ENCODE data around the gene CHD1. TPM values are rescaled to one million over a fixed set of nuclear protein-coding genes. Genes with fewer than 3 reads are reported as not detected.

Gene CHD1
- total RNA-seq, 1 donor from 2014 or later: 39.0 TPM

GRCh38 chr5:98935206-98935605, 6.4 kb upstream of the CHD1 start:
- H3K4me1 ChIP-seq (ENCODE audit: insufficient read depth, low read length): peaks cover 3% of the 10 kb centered on the region
- Mint-ChIP-seq H3K4me1 (ENCODE audit: low read depth, unreplicated experiment) (peaks cover 41% of the 10 kb centered on the region), H3K4me3 (ENCODE audit: unreplicated experiment) (no peak overlapping the region), H3K27me3 (ENCODE audit: low read depth, unreplicated experiment) (no peaks in the 10 kb centered on the region), H3K27ac (ENCODE audit: unreplicated experiment) (peak overlapping the region; percentile 8), H3K9me3 (ENCODE audit: unreplicated experiment) (no peaks in the 10 kb centered on the region), H3K36me3 (ENCODE audit: low read depth, unreplicated experiment) (no peaks in the 10 kb centered on the region)
- no peak for FAIRE-seq
- H3K9me3 ChIP-seq (ENCODE audit: insufficient read depth, low read depth, low read length): no peaks in the 10 kb centered on the region
- peak overlapping the region; percentile 1 for H3K4me2 ChIP-seq (ENCODE audit: low read length)
- no peaks in the 10 kb centered on the region for H3K36me3 ChIP-seq (ENCODE audit: insufficient read depth, low read length)
- no peak overlapping the region for H3K9ac ChIP-seq (ENCODE audit: low read length)
- peak; percentile 52 for DNase-seq (ENCODE audit: low read depth)
- TF ChIP-seq EZH2 (IDR thresholded peaks at IDR 0.05; ENCODE audit: insufficient read depth, low read length): no peak
- TF ChIP-seq, protein P1, sequence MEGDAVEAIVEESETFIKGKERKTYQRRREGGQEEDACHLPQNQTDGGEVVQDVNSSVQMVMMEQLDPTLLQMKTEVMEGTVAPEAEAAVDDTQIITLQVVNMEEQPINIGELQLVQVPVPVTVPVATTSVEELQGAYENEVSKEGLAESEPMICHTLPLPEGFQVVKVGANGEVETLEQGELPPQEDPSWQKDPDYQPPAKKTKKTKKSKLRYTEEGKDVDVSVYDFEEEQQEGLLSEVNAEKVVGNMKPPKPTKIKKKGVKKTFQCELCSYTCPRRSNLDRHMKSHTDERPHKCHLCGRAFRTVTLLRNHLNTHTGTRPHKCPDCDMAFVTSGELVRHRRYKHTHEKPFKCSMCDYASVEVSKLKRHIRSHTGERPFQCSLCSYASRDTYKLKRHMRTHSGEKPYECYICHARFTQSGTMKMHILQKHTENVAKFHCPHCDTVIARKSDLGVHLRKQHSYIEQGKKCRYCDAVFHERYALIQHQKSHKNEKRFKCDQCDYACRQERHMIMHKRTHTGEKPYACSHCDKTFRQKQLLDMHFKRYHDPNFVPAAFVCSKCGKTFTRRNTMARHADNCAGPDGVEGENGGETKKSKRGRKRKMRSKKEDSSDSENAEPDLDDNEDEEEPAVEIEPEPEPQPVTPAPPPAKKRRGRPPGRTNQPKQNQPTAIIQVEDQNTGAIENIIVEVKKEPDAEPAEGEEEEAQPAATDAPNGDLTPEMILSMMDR (IDR thresholded peaks at IDR 0.05; ENCODE audit: insufficient read depth, low read depth, low read length): no peak
- H3K27ac ChIP-seq (ENCODE audit: low read depth, low read length): no peak overlapping the region
- peaks cover 25% of the 10 kb centered on the region for H3K79me2 ChIP-seq (ENCODE audit: insufficient read depth, low read length)
- H3K27me3 ChIP-seq (ENCODE audit: insufficient read depth, low read length): no peaks in the 10 kb centered on the region
- no peak overlapping the region for H3K4me3 ChIP-seq (ENCODE audit: insufficient read depth, low read depth, low read length)
- H2AFZ ChIP-seq (ENCODE audit: low read depth, low read length): no peak overlapping the region
- peaks cover 32% of the 10 kb centered on the region for H4K20me1 ChIP-seq (ENCODE audit: insufficient read depth, low read length)

GRCh38 chr5:98934546-98934945, 5.7 kb upstream of the CHD1 start:
- Histone ChIP-seq H3K79me2 (ENCODE audit: insufficient read depth, low read length) (peaks cover 32% of the 10 kb centered on the region), H3K27me3 (ENCODE audit: insufficient read depth, low read length) (no peaks in the 10 kb centered on the region), H4K20me1 (ENCODE audit: insufficient read depth, low read length) (peaks cover 37% of the 10 kb centered on the region), H3K4me3 (ENCODE audit: insufficient read depth, low read depth, low read length) (no peak overlapping the region), H2AFZ (ENCODE audit: low read depth, low read length) (no peak overlapping the region), H3K4me2 (ENCODE audit: low read length) (no peak overlapping the region), H3K4me1 (ENCODE audit: insufficient read depth, low read length) (peaks cover 3% of the 10 kb centered on the region), H3K9me3 (ENCODE audit: insufficient read depth, low read depth, low read length) (no peaks in the 10 kb centered on the region), H3K36me3 (ENCODE audit: insufficient read depth, low read length) (no peaks in the 10 kb centered on the region), H3K27ac (ENCODE audit: low read depth, low read length) (no peak overlapping the region), H3K9ac (ENCODE audit: low read length) (no peak overlapping the region)
- DNase-seq (ENCODE audit: low read depth): peak; percentile 44
- no peak overlapping the region for H3K27ac Mint-ChIP-seq (ENCODE audit: unreplicated experiment)
- TF ChIP-seq, protein P1 (IDR thresholded peaks at IDR 0.05; ENCODE audit: insufficient read depth, low read depth, low read length): no peak
- no peak for TF ChIP-seq EZH2 (IDR thresholded peaks at IDR 0.05; ENCODE audit: insufficient read depth, low read length)
- no peak for FAIRE-seq
- H3K4me3 Mint-ChIP-seq (ENCODE audit: unreplicated experiment): no peak overlapping the region
- peaks cover 42% of the 10 kb centered on the region for H3K4me1 Mint-ChIP-seq (ENCODE audit: low read depth, unreplicated experiment)
- no peaks in the 10 kb centered on the region for H3K36me3 Mint-ChIP-seq (ENCODE audit: low read depth, unreplicated experiment)
- H3K9me3 Mint-ChIP-seq (ENCODE audit: unreplicated experiment): no peaks in the 10 kb centered on the region
- no peaks in the 10 kb centered on the region for H3K27me3 Mint-ChIP-seq (ENCODE audit: low read depth, unreplicated experiment)

DNA sequence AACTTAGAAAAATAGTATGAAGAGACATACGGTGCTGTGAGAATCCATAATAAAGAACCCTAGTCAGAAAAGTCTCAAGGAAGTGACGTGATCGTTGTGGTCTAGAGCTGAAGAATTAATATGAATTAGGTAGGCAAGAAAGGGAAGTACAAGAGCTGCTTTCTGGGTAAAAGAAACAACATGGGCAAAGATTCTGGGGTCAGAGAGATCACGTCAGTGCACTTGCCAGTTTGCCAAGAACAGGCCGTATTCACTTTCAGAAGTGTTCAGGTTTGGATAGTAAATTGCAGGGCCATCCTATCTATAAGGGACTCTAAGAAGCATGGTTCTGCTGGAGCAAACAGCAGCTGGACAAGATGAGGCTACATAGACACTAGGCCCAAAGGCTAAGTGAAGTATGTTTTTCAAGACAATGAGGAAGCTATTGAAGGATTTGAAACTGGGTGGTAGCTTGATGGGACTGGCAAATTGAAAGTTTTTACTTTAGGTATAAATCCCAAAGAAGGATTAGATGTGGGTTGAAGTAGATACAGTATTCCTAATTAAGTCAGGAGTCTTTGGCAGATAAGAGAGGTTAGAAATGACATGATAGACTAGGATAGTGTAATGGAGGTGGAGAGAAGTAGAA, 4.8 kb upstream of the CHD1 start:
- peak overlapping the region; percentile 23 for H3K4me3 Mint-ChIP-seq (ENCODE audit: unreplicated experiment)
- H3K79me2 ChIP-seq (ENCODE audit: insufficient read depth, low read length): peaks cover 32% of the 10 kb centered on the region
- H2AFZ ChIP-seq (ENCODE audit: low read depth, low read length): no peak overlapping the region
- DNase-seq (ENCODE audit: low read depth) (no peak), FAIRE-seq (no peak)
- H3K27ac ChIP-seq (ENCODE audit: low read depth, low read length): no peak overlapping the region
- H3K4me1 Mint-ChIP-seq (ENCODE audit: low read depth, unreplicated experiment): peaks cover 36% of the 10 kb centered on the region
- no peak overlapping the region for H3K27ac Mint-ChIP-seq (ENCODE audit: unreplicated experiment)
- H4K20me1 ChIP-seq (ENCODE audit: insufficient read depth, low read length): peaks cover 37% of the 10 kb centered on the region
- H3K36me3 Mint-ChIP-seq (ENCODE audit: low read depth, unreplicated experiment): no peaks in the 10 kb centered on the region
- no peaks in the 10 kb centered on the region for H3K27me3 ChIP-seq (ENCODE audit: insufficient read depth, low read length)
- no peaks in the 10 kb centered on the region for H3K36me3 ChIP-seq (ENCODE audit: insufficient read depth, low read length)
- no peaks in the 10 kb centered on the region for H3K9me3 Mint-ChIP-seq (ENCODE audit: unreplicated experiment)
- no peak overlapping the region for H3K4me2 ChIP-seq (ENCODE audit: low read length)
- H3K27me3 Mint-ChIP-seq (ENCODE audit: low read depth, unreplicated experiment): no peaks in the 10 kb centered on the region
- TF ChIP-seq EZH2 (IDR thresholded peaks at IDR 0.05; ENCODE audit: insufficient read depth, low read length): no peak
- TF ChIP-seq, protein P1 (IDR thresholded peaks at IDR 0.05; ENCODE audit: insufficient read depth, low read depth, low read length): no peak
- no peak overlapping the region for H3K9ac ChIP-seq (ENCODE audit: low read length)
- no peak overlapping the region for H3K4me3 ChIP-seq (ENCODE audit: insufficient read depth, low read depth, low read length)
- H3K9me3 ChIP-seq (ENCODE audit: insufficient read depth, low read depth, low read length): no peaks in the 10 kb centered on the region
- H3K4me1 ChIP-seq (ENCODE audit: insufficient read depth, low read length): peaks cover 3% of the 10 kb centered on the region
